Ureter (tissue), 1 donor: ENCODE results near the gene NEDD4L. TPM values are rescaled to one million over a fixed set of nuclear protein-coding genes. Genes with fewer than 3 reads are reported as not detected.

ENCODE experiments used
- DNase-seq: peaks from one replicate; pipeline ENCODE4 v3.0.0-alpha.2; 2020; ENCODE audit warnings: low spot score
- total RNA-seq: library from RNA; stranded (reverse); gene quantifications from one replicate; pipeline ENCODE4 v1.2.4, GENCODE V29; 2023
- donor health status: DM: yes; HTN: yes; CAD: no.

The NEDD4L gene
- total RNA-seq, 1 donor from 2014 or later, result 299 TPM

- DNase-seq, result no peak
Measured at GRCh38 chr18:58152216-58152615, 108.2 kb downstream of the NEDD4L start.

GRCh38 chr18:58152891-58153290 is 108.9 kb downstream of the NEDD4L start:
- no peak for DNase-seq

GRCh38 chr18:58156516-58156915 is 112.5 kb downstream of the NEDD4L start:
- no peak for DNase-seq

GRCh38 chr18:58157237-58157636 is 113.2 kb downstream of the NEDD4L start:
- DNase-seq, result no peak

GRCh38 chr18:58158008-58158407 is 114.0 kb downstream of the NEDD4L start:
- DNase-seq, result no peak

GRCh38 chr18:58158459-58158858 is 114.4 kb downstream of the NEDD4L start:
- DNase-seq, result no peak

GRCh38 chr18:58161659-58162058 is 117.6 kb downstream of the NEDD4L start:
- no peak for DNase-seq

GRCh38 chr18:58162127-58162526 is 118.1 kb downstream of the NEDD4L start:
- DNase-seq, result no peak

- no peak for DNase-seq
Measured at GRCh38 chr18:58163004-58163590, 119.1 kb downstream of the NEDD4L start.

GRCh38 chr18:58166278-58166844 is 122.3 kb downstream of the NEDD4L start:
- DNase-seq, result peak; percentile 13

- no peak for DNase-seq
Measured at GRCh38 chr18:58167073-58167472, 123.0 kb downstream of the NEDD4L start.

- no peak for DNase-seq
Measured at GRCh38 chr18:58168221-58168620, 124.2 kb downstream of the NEDD4L start.

- DNase-seq, result peak; percentile 27
Measured at GRCh38 chr18:58168993-58169392, 125.0 kb downstream of the NEDD4L start.

GRCh38 chr18:58169472-58169871 is 125.4 kb downstream of the NEDD4L start:
- DNase-seq, result no peak

GRCh38 chr18:58170036-58170435 is 126.0 kb downstream of the NEDD4L start:
- peak; percentile 3 for DNase-seq

GRCh38 chr18:58172031-58172430 is 128.0 kb downstream of the NEDD4L start:
- DNase-seq, result peak; percentile 26

GRCh38 chr18:58174285-58174684 is 130.3 kb downstream of the NEDD4L start:
- peak; percentile 13 for DNase-seq

GRCh38 chr18:58175122-58175785 is 131.2 kb downstream of the NEDD4L start:
- peak; percentile 18 for DNase-seq

- DNase-seq, result peak; percentile 18
Measured at GRCh38 chr18:58175786-58176176, 131.8 kb downstream of the NEDD4L start.

GRCh38 chr18:58177004-58177717 is 133.1 kb downstream of the NEDD4L start:
- peak; percentile 47 for DNase-seq

- peak; percentile 14 for DNase-seq
Measured at GRCh38 chr18:58177896-58178470, 134.0 kb downstream of the NEDD4L start.

GRCh38 chr18:58178511-58178910 is 134.5 kb downstream of the NEDD4L start:
- no peak for DNase-seq
